Hematopoietic multipotent progenitor cell treated with erythropoietin and hydrocortisone succinate and interleukin-3 and kit ligand, for 15 days (in vitro differentiated cells): ENCODE results near the gene GNG7.
"Not testable (repeated sequence)": the region's sequence is repeated elsewhere in the genome, so short reads cannot be mapped to it uniquely, and the experiment has no call there.

Experiments used
- DNase-seq: peaks from one replicate; pipeline ENCODE4 v3.0.0-alpha.2; 2015; ENCODE audit warnings: low spot score

Gene GNG7

GRCh38 chr19:2574971-2575630, 127.4 kb downstream of the GNG7 start:
- no peak for DNase-seq

DNA sequence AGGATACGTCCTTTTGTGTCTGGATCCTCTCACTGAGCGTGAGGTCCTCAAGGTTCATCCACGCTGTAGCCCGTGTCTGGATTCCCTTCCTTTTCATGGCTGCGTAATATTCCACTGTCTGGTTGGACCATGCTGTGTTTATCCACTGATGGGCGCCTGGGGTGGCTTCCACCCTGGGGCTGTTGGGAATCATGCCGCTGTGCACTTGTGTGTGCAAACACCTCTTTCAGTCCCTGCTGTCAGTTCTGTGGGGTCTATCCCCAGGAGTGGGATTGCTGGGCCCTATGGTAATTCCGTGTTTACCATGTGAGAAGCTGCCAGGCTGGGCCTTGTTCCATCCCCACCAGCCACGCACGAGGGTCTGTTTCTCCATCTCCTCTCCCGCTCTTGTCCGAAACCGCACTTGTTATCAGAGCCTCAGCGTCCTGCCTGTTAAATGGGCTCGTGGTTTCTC, 128.0 kb downstream of the GNG7 start:
- DNase-seq, result no peak

DNA sequence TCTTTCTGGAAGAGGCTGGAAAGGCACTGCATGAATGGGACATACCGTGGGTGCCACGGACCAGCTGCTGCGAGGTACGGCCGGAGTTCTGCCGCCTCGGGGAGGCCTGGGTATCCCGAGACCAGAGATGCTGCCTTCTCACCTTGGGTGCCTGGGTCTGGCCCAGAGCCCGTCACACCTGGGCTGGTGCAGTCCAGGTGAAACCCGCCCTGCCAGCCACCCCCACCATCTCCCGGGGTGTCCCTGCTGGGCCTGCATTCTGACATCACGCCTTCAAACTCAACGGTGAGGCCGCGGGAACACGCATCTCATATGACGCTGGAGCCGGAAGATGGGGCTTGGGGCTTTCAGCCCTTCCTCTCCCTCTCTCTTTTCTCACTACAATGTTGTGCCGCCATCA, 128.6 kb downstream of the GNG7 start:
- no peak for DNase-seq

DNA sequence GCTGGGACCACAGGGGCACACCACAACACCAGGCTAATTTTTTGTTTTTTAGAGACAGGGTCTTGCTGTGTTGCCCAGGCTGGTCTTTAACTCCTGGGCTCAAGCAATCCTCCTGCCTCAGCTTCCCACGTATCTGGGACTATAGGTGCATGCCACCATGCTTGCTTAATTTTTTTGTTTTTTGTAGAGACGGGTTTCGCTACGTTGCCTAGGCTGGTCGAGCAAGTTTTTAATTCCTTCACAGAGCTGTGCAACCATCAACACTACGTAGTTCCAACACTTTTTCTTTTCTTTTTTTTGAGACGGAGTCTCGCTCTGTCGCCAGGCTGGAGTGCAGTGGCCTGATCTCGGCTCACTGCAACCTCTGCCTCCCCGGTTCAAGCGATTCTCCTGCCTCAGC, 130.3 kb downstream of the GNG7 start:
- DNase-seq, result not testable (repeated sequence)

GRCh38 chr19:2569596-2570465, 132.7 kb downstream of the GNG7 start:
- no peak for DNase-seq

- DNase-seq, result no peak
These were observed 134.5 kb downstream of the GNG7 start for GRCh38 chr19:2567996-2568395.

- DNase-seq, result no peak
These were observed 134.9 kb downstream of the GNG7 start for GRCh38 chr19:2567580-2567979.

GRCh38 chr19:2563546-2563945, 138.9 kb downstream of the GNG7 start:
- DNase-seq, result not testable (repeated sequence)

GRCh38 chr19:2561895-2562294, 140.6 kb downstream of the GNG7 start:
- DNase-seq, result no peak

- DNase-seq, result no peak
These were observed 141.3 kb downstream of the GNG7 start for GRCh38 chr19:2561221-2561620.

GRCh38 chr19:2560369-2560768, 142.1 kb downstream of the GNG7 start:
- no peak for DNase-seq

DNA sequence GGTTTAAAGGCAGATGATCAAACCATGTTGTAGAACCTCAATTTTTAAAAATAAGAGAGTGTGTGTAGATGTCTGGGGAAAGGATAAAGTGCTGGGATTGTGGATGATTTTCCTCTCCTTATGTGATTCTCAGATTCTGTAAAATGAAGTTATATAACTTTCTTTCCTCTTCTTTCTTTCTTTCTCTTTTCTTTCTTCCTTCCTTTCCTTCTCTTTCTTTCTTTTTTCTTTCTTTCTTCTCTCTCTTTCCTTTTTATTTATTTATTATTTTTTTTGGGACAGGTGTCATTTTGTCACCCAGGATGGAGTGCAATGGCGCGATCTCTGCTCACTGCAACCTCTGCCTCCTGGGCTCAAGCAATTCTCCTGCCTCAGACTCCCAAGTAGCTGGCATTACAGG, 144.0 kb downstream of the GNG7 start:
- DNase-seq, result no peak

- not testable (repeated sequence) for DNase-seq
These were observed 144.4 kb downstream of the GNG7 start for GRCh38 chr19:2558131-2558530.

- DNase-seq, result no peak
These were observed 145.4 kb downstream of the GNG7 start for GRCh38 chr19:2557093-2557440.

- no peak for DNase-seq
These were observed 146.0 kb downstream of the GNG7 start for GRCh38 chr19:2556221-2557092.

GRCh38 chr19:2555422-2556220, 146.9 kb downstream of the GNG7 start:
- DNase-seq, result no peak

DNA sequence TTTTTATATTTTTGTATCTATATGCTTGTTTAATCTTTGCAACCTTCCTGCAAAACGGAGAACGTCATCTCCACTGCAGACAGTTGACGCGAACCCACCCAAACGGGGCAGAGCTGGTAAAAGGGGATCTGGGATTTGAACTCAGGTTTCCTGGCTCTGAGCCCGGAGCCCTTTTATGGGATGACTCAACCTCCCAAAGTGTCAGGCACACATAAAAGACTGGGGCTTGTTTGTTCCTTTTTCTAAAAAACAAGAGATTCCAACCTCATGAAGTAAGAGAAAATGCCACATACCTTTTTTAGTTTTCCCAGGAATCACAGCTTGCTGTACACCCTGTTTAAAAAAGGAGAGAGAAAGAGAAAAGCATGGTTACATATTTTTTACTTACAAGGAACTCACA, 147.6 kb downstream of the GNG7 start:
- DNase-seq, result no peak

DNA sequence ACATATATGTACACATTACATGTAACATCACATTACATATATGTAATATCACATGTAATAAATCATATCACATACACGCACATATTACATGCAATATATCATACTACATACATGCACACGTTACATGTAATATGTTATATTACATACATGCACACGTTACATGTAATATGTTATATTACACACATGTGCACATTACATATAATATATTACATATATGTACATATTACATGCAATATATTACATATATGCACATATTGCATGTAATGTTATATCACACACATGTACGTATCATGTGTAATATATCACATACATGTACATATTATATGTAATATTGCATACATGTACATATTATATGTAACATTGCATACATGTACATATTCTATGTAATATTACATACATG, 149.0 kb downstream of the GNG7 start:
- no peak for DNase-seq

GRCh38 chr19:2552859-2553258, 149.6 kb downstream of the GNG7 start:
- no peak for DNase-seq

DNA sequence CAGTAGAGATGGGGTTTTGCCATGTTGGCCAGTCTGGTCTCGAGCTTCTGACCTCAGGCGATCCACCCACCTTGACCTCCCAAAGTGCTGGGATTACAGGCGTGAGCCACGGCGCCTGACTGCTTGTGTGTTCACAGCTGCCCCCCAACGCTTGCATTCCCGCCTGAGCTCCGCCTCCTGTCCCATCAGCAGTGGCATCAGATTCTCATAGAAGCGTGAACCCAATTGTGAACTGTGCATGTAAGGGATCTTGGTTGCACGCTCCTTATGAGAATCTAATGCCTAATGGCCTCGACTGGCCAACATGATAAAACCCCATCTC, 150.7 kb downstream of the GNG7 start:
- no peak for DNase-seq

DNA sequence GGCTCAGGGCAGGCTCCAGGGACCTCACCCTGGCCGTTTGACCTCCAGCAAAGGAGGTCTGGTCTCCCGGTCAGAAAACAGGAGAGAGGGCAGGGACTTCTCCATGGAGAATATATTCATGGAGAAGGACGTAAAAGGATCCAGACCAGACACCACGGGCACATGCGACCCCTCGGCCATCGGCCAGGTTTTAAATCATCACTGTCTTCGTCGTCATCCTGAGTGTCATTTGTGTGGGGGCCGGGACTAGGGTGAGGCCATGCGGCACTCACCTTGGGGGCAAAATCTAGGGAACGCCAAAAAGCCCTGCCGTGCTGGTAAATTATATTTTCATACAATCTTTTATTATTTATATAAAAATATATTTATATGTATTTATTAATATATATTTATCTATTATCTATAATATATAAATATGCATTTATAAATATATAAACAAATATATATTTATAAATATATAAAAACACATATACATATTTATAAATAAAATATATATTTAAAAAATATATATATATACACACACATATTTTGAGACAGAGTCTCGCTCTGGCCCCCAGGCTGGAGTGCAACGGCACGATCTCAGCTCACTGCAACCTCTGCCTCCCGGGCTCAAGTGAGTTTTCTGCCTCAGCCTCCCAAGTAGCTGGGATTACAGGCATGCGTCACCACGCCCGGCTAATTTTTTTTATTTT, 151.2 kb downstream of the GNG7 start:
- no peak for DNase-seq
